ENCODE results near the gene CYTH3. TPM values are rescaled to one million over a fixed set of nuclear protein-coding genes. Genes with fewer than 3 reads are reported as not detected.
"Not testable (repeated sequence)": the region's sequence is repeated elsewhere in the genome, so short reads cannot be mapped to it uniquely, and the experiment has no call there.

Gene CYTH3
- polyA plus RNA-seq, 2 of the 4 experiments (the other 2 are of a cell fraction): 18.6 to 24.2 TPM

- peak; percentile 5; the same call in 1 of the 2 replicates for TF ChIP-seq MAX (IDR thresholded peaks at IDR 0.05)
- TF ChIP-seq ZNF302 (CRISPR knock-in tag; IDR thresholded peaks at IDR 0.05): no peak
- no peak for TF ChIP-seq HOXB13 (CRISPR knock-in tag; IDR thresholded peaks at IDR 0.05; ENCODE audit: low read depth)
- no peak for TF ChIP-seq RFX5 (IDR thresholded peaks at IDR 0.05)
- TF ChIP-seq EHF (CRISPR knock-in tag; IDR thresholded peaks at IDR 0.05): no peak
- TF ChIP-seq CHD2 (IDR thresholded peaks at IDR 0.05; ENCODE audit: low read length, partially characterized antibody): no peak
- no peak for TF ChIP-seq HMGXB4 (CRISPR knock-in tag; IDR thresholded peaks at IDR 0.05; ENCODE audit: borderline replicate concordance)
- no peak for TF ChIP-seq NFE2L2 (conservative IDR thresholded peaks at IDR 0.05; ENCODE audit: low read length)
- no peak for TF ChIP-seq EP300 (IDR thresholded peaks at IDR 0.05)
These were observed 11.6 kb upstream of the CYTH3 start (continued) for GRCh38 chr7:6284055-6284400.

GRCh38 chr7:6283391-6284054 is 11.1 kb upstream of the CYTH3 start:
- POLR2A ChIA-PET: interaction anchor here (0.6 to 2.1 kb wide), 4 partner anchors 9 to 164 kb away, joined by 4 to 19 read pairs (median 6); partner anchors contain the start of gene DAGLB
- Histone ChIP-seq H3K4me2 (peak overlapping the region; percentile 77), H3K27ac (peak overlapping the region; percentile 98), H3K4me1 (peaks cover 49% of the 10 kb centered on the region)
- H3K4me3 ChIP-seq, H3K9me3 ChIP-seq, FAIRE-seq: not testable (repeated sequence)
- 0 out of 2 replicates have a peak, but pooled peaks have one; percentile 34 for TF ChIP-seq HOXB13 (CRISPR knock-in tag; IDR thresholded peaks at IDR 0.05; ENCODE audit: low read depth)
- TF ChIP-seq RARB (CRISPR knock-in tag; IDR thresholded peaks at IDR 0.05): peak; percentile 26; the same call in 1 of the 2 replicates
- TF ChIP-seq HEYL (CRISPR knock-in tag; IDR thresholded peaks at IDR 0.05): 0 out of 2 replicates have a peak, but pooled peaks have one; percentile 11
- TF ChIP-seq HOXB5 (CRISPR knock-in tag; IDR thresholded peaks at IDR 0.05): peak; percentile 53
- TF ChIP-seq GATA3 (IDR thresholded peaks at IDR 0.05; ENCODE audit: borderline replicate concordance): peak; percentile 84; the same call in 1 of the 2 replicates
- peak; percentile 85 for TF ChIP-seq JUNB (IDR thresholded peaks at IDR 0.05)
- TF ChIP-seq ZNF302 (CRISPR knock-in tag; IDR thresholded peaks at IDR 0.05): peak; percentile 83
- peak in 1 of 2 experiments; percentile 58; a peak in 2 of 5 replicates for TF ChIP-seq JUN (IDR thresholded peaks at IDR 0.05)
- TF ChIP-seq EHF (CRISPR knock-in tag; IDR thresholded peaks at IDR 0.05): 0 out of 2 replicates have a peak, but pooled peaks have one; percentile 15
- peak; percentile 22 to 57; a peak in 3 of 4 replicates for TF ChIP-seq CEBPB (IDR thresholded peaks at IDR 0.05)
- 0 out of 3 replicates have a peak, but pooled peaks have one; percentile 14 for TF ChIP-seq SMC3 (IDR thresholded peaks at IDR 0.05)
- TF ChIP-seq FOSL2 (IDR thresholded peaks at IDR 0.05): peak; percentile 67
- peak; percentile 85 for TF ChIP-seq FOSL2 (CRISPR knock-in tag; IDR thresholded peaks at IDR 0.05)
- 0 out of 2 replicates have a peak, but pooled peaks have one; percentile 5 for TF ChIP-seq FOXS1 (CRISPR knock-in tag; IDR thresholded peaks at IDR 0.05)
- TF ChIP-seq MAX (IDR thresholded peaks at IDR 0.05): peak; percentile 41
- TF ChIP-seq EP300 (IDR thresholded peaks at IDR 0.05): peak; percentile 31 to 79; a peak in 3 of 5 replicates
- DNase-seq (ENCODE audit: low read depth in 1 of 2, low spot score in 1 of 2) (peak in 1 of 2 experiments; percentile 87), ATAC-seq (peak; percentile 78 to 83)
- WGBS (ENCODE audit: missing lambda C conversion rate): 32% methylated on average over 9 of the region's 9 CpGs
- CTCF ChIA-PET: interaction anchor here (1.2 to 2.3 kb wide), 3 partner anchors 13 to 55 kb away, joined by 3 to 6 read pairs (median 6); no protein-coding TSS in a partner anchor

- ATAC-seq (no peak), DNase-seq (ENCODE audit: low read depth in 1 of 2, low spot score in 1 of 2) (no peak), FAIRE-seq (no peak)
- Histone ChIP-seq H3K4me1 (peaks cover 52% of the 10 kb centered on the region), H3K4me3 (no peak overlapping the region), H3K9me3 (no peaks in the 10 kb centered on the region), H3K27ac (peak overlapping the region; percentile 65 to 98), H3K4me2 (no peak overlapping the region)
- TF ChIP-seq MYC (IDR thresholded peaks at IDR 0.05; ENCODE audit: borderline replicate concordance, low read length) (no peak), NR3C1 (IDR thresholded peaks at IDR 0.05) (no peak), EHF (CRISPR knock-in tag; IDR thresholded peaks at IDR 0.05) (no peak), HMGXB4 (CRISPR knock-in tag; IDR thresholded peaks at IDR 0.05; ENCODE audit: borderline replicate concordance) (no peak), CBX2 (IDR thresholded peaks at IDR 0.05; ENCODE audit: borderline replicate concordance, low read depth) (no peak), CHD2 (IDR thresholded peaks at IDR 0.05; ENCODE audit: low read length, partially characterized antibody) (no peak)
- ChIA-PET CTCF (interaction anchor here (0.8 to 1.5 kb wide), 3 partner anchors 9 to 120 kb away, joined by 3 to 7 read pairs (median 5); no protein-coding TSS in a partner anchor), POLR2A (no interaction called here)
- 89% methylated on average over 5 of the region's 5 CpGs for WGBS (ENCODE audit: missing lambda C conversion rate)
These were observed 7.5 kb upstream of the CYTH3 start for GRCh38 chr7:6279937-6280336.

Measured in A549 (cell line).